Endothelial cell of umbilical vein (primary cell): ENCODE data around the gene C6orf132. TPM values are rescaled to one million over a fixed set of nuclear protein-coding genes. Genes with fewer than 3 reads are reported as not detected.

Experiments
- BruUV-seq: library from RNA; stranded (reverse); fragments of 400-500 nt; replicated peaks from 2 replicates; lab custom pipeline; 2021; lab: Mats Ljungman, UMichigan
- CTCF ChIA-PET: fragments of 300-600, 350-600 bp; sonication (Branson Sonifier 250); formaldehyde crosslinking; loops from one replicate; lab custom pipeline; 2021; ENCODE audit warnings: antibody characterized with exemption, inconsistent platforms; lab: Charles Lee
- POLR2A ChIA-PET: fragments of 300-600, 350-600 bp; sonication (Branson Sonifier 250); formaldehyde crosslinking; loops from one replicate; lab custom pipeline; 2021; ENCODE audit warnings: antibody characterized with exemption, inconsistent platforms; lab: Charles Lee
- DNase-seq: peaks from one replicate; pipeline ENCODE4 v3.0.0-alpha.2; 2011; ENCODE audit warnings: low read depth, low spot score
- FAIRE-seq: peaks from 2 replicates; lab custom pipeline; 2011; peaks lifted over from hg19 to GRCh38; lab: Jason Lieb, UNC
- H2AFZ ChIP-seq: 2 replicates; pipeline ENCODE4 v1.6.0; 2012; ENCODE audit warnings: low read depth, low read length, control low read depth, inconsistent platforms
- H3K27ac ChIP-seq: 2 replicates; pipeline ENCODE4 v1.5.1; 2011; ENCODE audit warnings: low read depth, mild to moderate bottlenecking, control low read depth, low read length, moderate library complexity; ENCODE audit not compliant: insufficient read depth
- H3K27me3 ChIP-seq, 2 experiments: 2 replicates each; pipeline versions ENCODE4 v1.6.0 to v1.6.1; 2011; ENCODE audit warnings: low read length in 2 of 2, mixed read lengths in 1 of 2; ENCODE audit not compliant: control insufficient read depth in 2 of 2, insufficient read depth in 2 of 2
- H3K36me3 ChIP-seq, 2 experiments: 2 replicates in 1 of 2; 3 replicates in 1 of 2; pipeline ENCODE4 v1.5.1; 2011; ENCODE audit warnings: low read length in 2 of 2, mild to moderate bottlenecking in 1 of 2, moderate library complexity in 1 of 2; ENCODE audit not compliant: control insufficient read depth in 2 of 2, insufficient read depth in 2 of 2; ENCODE audit errors: extremely low read depth in 1 of 2
- H3K4me1 ChIP-seq: 3 replicates; pipeline ENCODE4 v1.5.1; 2011; ENCODE audit warnings: mild to moderate bottlenecking, low read length; ENCODE audit not compliant: control insufficient read depth, insufficient read depth; ENCODE audit errors: extremely low read depth
- H3K4me2 ChIP-seq: 2 replicates; pipeline ENCODE4 v1.6.1; 2011; ENCODE audit warnings: low read length, control low read depth, mixed read lengths; ENCODE audit not compliant: insufficient read depth
- H3K4me3 ChIP-seq, 3 experiments: fragments of 200-600 bp in 1 of 3; sonication (generic), shearing (Covaris generic) in 1 of 3; replicated peaks in 1 of 3; 2 replicates each; pipeline ENCODE4 v1.5.1; 2011 to 2016; ENCODE audit warnings: control low read depth in 3 of 3, low read length in 3 of 3, mild to moderate bottlenecking in 2 of 3, inconsistent platforms in 1 of 3, low read depth in 1 of 3, moderate library complexity in 1 of 3; ENCODE audit not compliant: insufficient read depth in 1 of 3
- H3K79me2 ChIP-seq: 2 replicates; pipeline ENCODE4 v1.6.0; 2012; ENCODE audit warnings: low read length, inconsistent platforms; ENCODE audit not compliant: control insufficient read depth, insufficient read depth
- H3K9ac ChIP-seq: replicated peaks from 2 replicates; pipeline ENCODE3; 2011; ENCODE audit warnings: low read length, control low read depth; ENCODE audit not compliant: insufficient read depth; ENCODE audit errors: extremely low read depth
- H3K9me1 ChIP-seq: replicated peaks from 3 replicates; pipeline ENCODE4 v1.6.0; 2011; ENCODE audit warnings: mild to moderate bottlenecking, low read length; ENCODE audit not compliant: control insufficient read depth, insufficient read depth; ENCODE audit errors: extremely low read depth
- H3K9me3 ChIP-seq: replicated peaks from 2 replicates; pipeline ENCODE4 v1.5.1; 2012; ENCODE audit warnings: low read length, inconsistent platforms; ENCODE audit not compliant: control insufficient read depth, insufficient read depth
- H4K20me1 ChIP-seq: replicated peaks from 2 replicates; pipeline ENCODE3; 2011; ENCODE audit warnings: mild to moderate bottlenecking, low read length; ENCODE audit not compliant: control insufficient read depth, insufficient read depth; ENCODE audit errors: extremely low read depth
- CTCF ChIP-seq, 2 donors: IDR thresholded peaks; 1 replicate in 1 of 2; 2 replicates in 1 of 2; pipeline ENCODE4 v1.5.1; 2011; ENCODE audit warnings: low read length in 2 of 2, mild to moderate bottlenecking in 2 of 2, moderate library complexity in 2 of 2, control low read depth in 1 of 2, inconsistent platforms in 1 of 2, low read depth in 1 of 2; ENCODE audit not compliant: insufficient read depth in 1 of 2; ENCODE audit errors: extremely low read depth in 1 of 2
- EZH2 ChIP-seq: IDR thresholded peaks from 2 replicates; pipeline ENCODE4 v1.6.1; 2012; ENCODE audit warnings: borderline replicate concordance, low read depth, mild to moderate bottlenecking, moderate library complexity, low read length, inconsistent platforms; ENCODE audit not compliant: severe bottlenecking
- FOS ChIP-seq: IDR thresholded peaks from 2 replicates; pipeline ENCODE4 v1.6.1; 2011; ENCODE audit warnings: mild to moderate bottlenecking, low read length, moderate library complexity, borderline replicate concordance; ENCODE audit not compliant: insufficient read depth
- GATA2 ChIP-seq: IDR thresholded peaks from 2 replicates; pipeline ENCODE4 v1.7.0; 2011; ENCODE audit warnings: low read depth, mild to moderate bottlenecking, moderate library complexity, mixed read lengths, low read length; ENCODE audit not compliant: insufficient read length, insufficient read depth
- JUN ChIP-seq: IDR thresholded peaks from 2 replicates; pipeline ENCODE4 v1.6.1; 2011; ENCODE audit warnings: borderline replicate concordance, low read depth; ENCODE audit not compliant: insufficient read length, insufficient read depth
- POLR2A ChIP-seq: IDR thresholded peaks from 2 replicates; pipeline ENCODE4 v1.6.1; 2012; ENCODE audit warnings: low read depth, mild to moderate bottlenecking, control low read depth, low read length
- POLR2AphosphoS5 ChIP-seq: IDR thresholded peaks from 2 replicates; pipeline ENCODE4 v1.6.1; 2012; ENCODE audit warnings: low read depth, mild to moderate bottlenecking, control low read depth, low read length, moderate library complexity; ENCODE audit not compliant: insufficient read depth
- dilution Hi-C: fragments of 300-500 bp; cut with MboI; formaldehyde crosslinking; loops from one replicate; pipeline ENCODE4 v1.15.0; 2019; ENCODE audit warnings: low sequenced_read_pairs; ENCODE audit not compliant: extremely low pct_ligation_motif_present
- intact Hi-C: fragments of 100-400 bp; cut with micrococcal nuclease; formaldehyde crosslinking; loops from one replicate; pipeline ENCODE4 v1.10.0; 2022
- polyA plus RNA-seq, 4 experiments: library from polyadenylated mRNA; depleted of rRNA in 3 of 4; stranded (reverse) in 3 of 4; unstranded in 1 of 4; fragments of >200 nt; gene quantifications; 2 replicates each; pipeline versions ENCODE4 v1.2.1 to v1.2.3, GENCODE V29; 2011 to 2012; ENCODE audit warnings: missing spikeins in 1 of 4
- total RNA-seq: library from RNA; stranded (reverse); gene quantifications from 2 replicates; pipeline ENCODE4 v1.2.3, GENCODE V29; 2021

C6orf132 gene
- total and polyA plus RNA-seq, 2 donors (not counting 3 experiments of a cell fraction or from before 2014, with no cell fraction given), result 0.15 to 0.71 TPM

- ChIA-PET POLR2A (no interaction called here), CTCF (interaction anchor here (1.4 to 2.5 kb wide), 3 partner anchors 32 to 52 kb away, joined by 4 to 11 read pairs (median 8); no protein-coding TSS in a partner anchor)
- BruUV-seq, result no TSS peak
- Histone ChIP-seq H3K4me3 (no peak overlapping the region), H3K27ac (no peak overlapping the region), H2AFZ (no peak overlapping the region), H3K4me2 (no peak overlapping the region), H3K79me2 (no peaks in the 10 kb centered on the region), H3K9ac (no peak overlapping the region), H3K9me3 (no peaks in the 10 kb centered on the region), H4K20me1 (no peaks in the 10 kb centered on the region), H3K4me1 (peaks cover 22% of the 10 kb centered on the region), H3K36me3 (no peaks in the 10 kb centered on the region), H3K27me3 (peaks cover 2% of the 10 kb centered on the region in 2 experiments), H3K9me1 (no peaks in the 10 kb centered on the region)
- FAIRE-seq (no peak), DNase-seq (no peak)
- TF ChIP-seq POLR2A, result no peak
- TF ChIP-seq JUN, result no peak
- no peak for TF ChIP-seq CTCF (IDR thresholded peaks at IDR 0.05; ENCODE audit: extremely low read depth in 1 of 2, insufficient read depth in 1 of 2, low read depth in 1 of 2, low read length in 2 of 2)
- no peak for TF ChIP-seq FOS
- TF ChIP-seq EZH2, result no peak
- no peak for TF ChIP-seq POLR2AphosphoS5
- TF ChIP-seq GATA2, result no peak
- intact Hi-C loops (no loop called here), dilution Hi-C loops (no loop called here)
Observed at GRCh38 chr6:42138190-42138589, 4.2 kb downstream of the C6orf132 start.
